ENCODE results near the gene SRPX.

Gene SRPX

GRCh38 chrX:38206542-38206941, 14.1 kb downstream of the SRPX start:
- DNase-seq = no peak

- no peak for DNase-seq
These were observed 14.6 kb downstream of the SRPX start for GRCh38 chrX:38206036-38206435.

- DNase-seq = no peak
These were observed 15.6 kb downstream of the SRPX start for GRCh38 chrX:38205039-38205438.

GRCh38 chrX:38192007-38192810, 28.5 kb downstream of the SRPX start:
- DNase-seq = peak; percentile 0

- no peak for DNase-seq
These were observed 31.0 kb downstream of the SRPX start for GRCh38 chrX:38189431-38190250.

GRCh38 chrX:38183596-38183995, 37.1 kb downstream of the SRPX start:
- DNase-seq = no peak

GRCh38 chrX:38181357-38181756, 39.3 kb downstream of the SRPX start:
- DNase-seq = no peak

- DNase-seq = no peak
These were observed 42.3 kb downstream of the SRPX start for GRCh38 chrX:38178396-38178795.

GRCh38 chrX:38175139-38175538, 45.5 kb downstream of the SRPX start:
- no peak for DNase-seq

- no peak for DNase-seq
These were observed 48.1 kb downstream of the SRPX start for GRCh38 chrX:38172596-38172995.

GRCh38 chrX:38170556-38170955, 50.1 kb downstream of the SRPX start:
- no peak for DNase-seq

- DNase-seq = no peak
These were observed 54.1 kb downstream of the SRPX start for GRCh38 chrX:38166478-38167083.

- DNase-seq = no peak
These were observed 55.6 kb downstream of the SRPX start for GRCh38 chrX:38165023-38165422.

- no peak for DNase-seq
These were observed 57.5 kb downstream of the SRPX start for GRCh38 chrX:38163193-38163592.

GRCh38 chrX:38156838-38157237, 63.8 kb downstream of the SRPX start:
- no peak for DNase-seq

- no peak for DNase-seq
These were observed 65.9 kb downstream of the SRPX start for GRCh38 chrX:38154818-38155217.

- no peak for DNase-seq
These were observed 66.3 kb downstream of the SRPX start for GRCh38 chrX:38154340-38154739.

- DNase-seq = no peak
These were observed 69.2 kb downstream of the SRPX start for GRCh38 chrX:38151441-38151840.

- no peak for DNase-seq
These were observed 69.7 kb downstream of the SRPX start for GRCh38 chrX:38150993-38151392.

- DNase-seq = no peak
These were observed 71.7 kb downstream of the SRPX start for GRCh38 chrX:38149016-38149415.

- no peak for DNase-seq
These were observed 78.1 kb downstream of the SRPX start for GRCh38 chrX:38142610-38143009.

- no peak for DNase-seq
These were observed 81.8 kb downstream of the SRPX start for GRCh38 chrX:38138900-38139299.

GRCh38 chrX:38138157-38138891, 82.3 kb downstream of the SRPX start:
- no peak for DNase-seq
